IMR-90 (cell line): ENCODE data around the gene UBASH3B. TPM values are rescaled to one million over a fixed set of nuclear protein-coding genes. Genes with fewer than 3 reads are reported as not detected.

Source experiments
- ATAC-seq: fragments of 200-7000 bp; cut with Tn5 transposase; 2 replicates; pipeline ENCODE4 v1.9.1; 2020; ENCODE audit warnings: low read depth, mild to moderate bottlenecking, moderate library complexity
- BruUV-seq: library from RNA; stranded (reverse); fragments of 400-500 nt; replicated peaks from 2 replicates; lab custom pipeline; 2021; lab: Mats Ljungman, UMichigan
- CTCF ChIA-PET: fragments of 300-600 bp; formaldehyde crosslinking; extraction: SDS; loops from one replicate; lab custom pipeline; 2021; ENCODE audit warnings: antibody characterized with exemption; lab: Yijun Ruan, JAX
- POLR2A ChIA-PET: fragments of 300-600 bp; sonication (Branson Sonifier 250); formaldehyde crosslinking; loops from one replicate; lab custom pipeline; 2022; ENCODE audit warnings: antibody characterized with exemption; ENCODE audit not compliant: unreplicated experiment; lab: Charles Lee
- DNase-seq: peaks from one replicate; pipeline ENCODE4 v3.0.0; 2013
- H2AFZ ChIP-seq: replicated peaks from 2 replicates; pipeline ENCODE3; 2013; ENCODE audit warnings: low read length, mild to moderate bottlenecking; ENCODE audit not compliant: poor library complexity
- H2AK5ac ChIP-seq: 2 replicates; pipeline ENCODE4 v1.6.1; 2013; ENCODE audit warnings: low read depth, low read length, inconsistent platforms
- H2AK9ac ChIP-seq: replicated peaks from 2 replicates; pipeline ENCODE3; 2013; ENCODE audit warnings: mild to moderate bottlenecking, low read depth, low read length, moderate library complexity; ENCODE audit not compliant: poor library complexity
- H2BK120ac ChIP-seq: 2 replicates; pipeline ENCODE4 v1.6.1; 2013; ENCODE audit warnings: low read depth, low read length, inconsistent platforms
- H2BK15ac ChIP-seq: 3 replicates; pipeline ENCODE4 v1.6.1; 2013; ENCODE audit warnings: low read depth, low read length, inconsistent platforms
- H2BK20ac ChIP-seq: 2 replicates; pipeline ENCODE4 v1.6.1; 2013; ENCODE audit warnings: low read depth, mild to moderate bottlenecking, inconsistent platforms, low read length, moderate library complexity
- H2BK5ac ChIP-seq: 2 replicates; pipeline ENCODE4 v1.6.1; 2013; ENCODE audit warnings: mild to moderate bottlenecking, low read depth, low read length, inconsistent platforms; ENCODE audit not compliant: poor library complexity, severe bottlenecking
- H3K14ac ChIP-seq: replicated peaks from 2 replicates; pipeline ENCODE4 v1.6.1; 2013; ENCODE audit warnings: low read depth, low read length, inconsistent platforms
- H3K18ac ChIP-seq: 2 replicates; pipeline ENCODE4 v1.6.1; 2013; ENCODE audit warnings: low read depth, low read length, control low read depth
- H3K23ac ChIP-seq: 2 replicates; pipeline ENCODE4 v1.6.1; 2013; ENCODE audit warnings: low read depth, low read length, inconsistent platforms
- H3K27ac ChIP-seq: 2 replicates; pipeline ENCODE4 v1.5.1; 2013; ENCODE audit warnings: mild to moderate bottlenecking, control low read depth, low read length; ENCODE audit not compliant: insufficient read depth
- H3K27me3 ChIP-seq: 2 replicates; pipeline ENCODE4 v1.6.1; 2013; ENCODE audit warnings: low read length; ENCODE audit not compliant: control insufficient read depth, insufficient read depth
- H3K36me3 ChIP-seq: 2 replicates; pipeline ENCODE4 v1.6.1; 2013; ENCODE audit warnings: low read length, mixed read lengths; ENCODE audit not compliant: control insufficient read depth, insufficient read depth
- H3K4ac ChIP-seq: 2 replicates; pipeline ENCODE4 v1.6.1; 2013; ENCODE audit warnings: low read depth, low read length, inconsistent platforms
- H3K4me1 ChIP-seq: 2 replicates; pipeline ENCODE4 v1.6.1; 2013; ENCODE audit warnings: low read length, mixed read lengths; ENCODE audit not compliant: control insufficient read depth, insufficient read depth
- H3K4me2 ChIP-seq: 2 replicates; pipeline ENCODE4 v1.6.1; 2013; ENCODE audit warnings: low read depth, mild to moderate bottlenecking, control low read depth, low read length, moderate library complexity
- H3K4me3 ChIP-seq: 2 replicates; pipeline ENCODE4 v1.5.1; 2013; ENCODE audit warnings: low read depth, mild to moderate bottlenecking, control low read depth, low read length, moderate library complexity; ENCODE audit not compliant: insufficient read depth
- H3K56ac ChIP-seq: 2 replicates; pipeline ENCODE4 v1.6.1; 2013; ENCODE audit warnings: low read length, inconsistent platforms; ENCODE audit not compliant: insufficient read depth; ENCODE audit errors: extremely low read depth
- H3K79me1 ChIP-seq, 2 experiments: 2 replicates each; pipeline ENCODE4 v1.6.1; 2013; ENCODE audit warnings: low read length in 2 of 2, inconsistent platforms in 1 of 2, low read depth in 1 of 2
- H3K9ac ChIP-seq: 2 replicates; pipeline ENCODE4 v1.6.1; 2013; ENCODE audit warnings: low read depth, low read length, control low read depth
- H3K9me1 ChIP-seq: 2 replicates; pipeline ENCODE4 v1.6.1; 2013; ENCODE audit warnings: low read length, inconsistent platforms; ENCODE audit not compliant: insufficient read depth
- H3K9me3 ChIP-seq: 2 replicates; pipeline ENCODE4 v1.6.1; 2013; ENCODE audit warnings: low read length; ENCODE audit not compliant: control insufficient read depth, insufficient read depth
- H4K20me1 ChIP-seq: 2 replicates; pipeline ENCODE4 v1.6.1; 2013; ENCODE audit warnings: low read length, inconsistent platforms; ENCODE audit not compliant: insufficient read depth
- H4K5ac ChIP-seq: 2 replicates; pipeline ENCODE4 v1.6.1; 2013; ENCODE audit warnings: mild to moderate bottlenecking, low read depth, low read length, control low read depth
- H4K8ac ChIP-seq, 2 experiments: 2 replicates each; pipeline ENCODE4 v1.6.1; 2013; ENCODE audit warnings: low read depth in 2 of 2, low read length in 2 of 2, control low read depth in 1 of 2, inconsistent platforms in 1 of 2
- H4K91ac ChIP-seq: 2 replicates; pipeline ENCODE4 v1.6.1; 2013; ENCODE audit warnings: low read depth, low read length, inconsistent platforms; ENCODE audit not compliant: insufficient read depth
- BHLHE40 ChIP-seq: fragments of 150-350 bp; IDR thresholded peaks from 2 replicates; pipeline ENCODE4 v1.6.1; 2016; ENCODE audit warnings: mild to moderate bottlenecking, low read depth, low read length
- CEBPB ChIP-seq: IDR thresholded peaks from 2 replicates; pipeline ENCODE4 v1.6.1; 2012; ENCODE audit warnings: low read depth, low read length, improper control_type of control experiment
- CHD1 ChIP-seq: IDR thresholded peaks from 2 replicates; pipeline ENCODE4 v1.6.1; 2012; ENCODE audit warnings: low read depth, low read length, improper control_type of control experiment
- ELK1 ChIP-seq: fragments of 150-350 bp; IDR thresholded peaks from 2 replicates; pipeline ENCODE4 v1.6.1; 2016; ENCODE audit warnings: low read depth, mild to moderate bottlenecking, low read length, moderate library complexity, borderline replicate concordance
- FOS ChIP-seq: fragments of 150-350 bp; IDR thresholded peaks from 2 replicates; pipeline ENCODE4 v1.6.1; 2016; ENCODE audit warnings: low read depth, low read length
- MAFK ChIP-seq: IDR thresholded peaks from 2 replicates; pipeline ENCODE4 v1.6.1; 2012; ENCODE audit warnings: low read depth, low read length, improper control_type of control experiment
- MAZ ChIP-seq: IDR thresholded peaks from 2 replicates; pipeline ENCODE4 v1.6.1; 2012; ENCODE audit warnings: low read depth, mild to moderate bottlenecking, low read length, improper control_type of control experiment, moderate library complexity, borderline replicate concordance
- NFE2L2 ChIP-seq: fragments of 150-350 bp; IDR thresholded peaks from 2 replicates; pipeline ENCODE4 v1.6.1; 2016; ENCODE audit warnings: low read depth, mild to moderate bottlenecking, low read length
- POLR2A ChIP-seq: IDR thresholded peaks from 2 replicates; pipeline ENCODE4 v1.6.1; 2012; ENCODE audit warnings: mild to moderate bottlenecking, low read depth, low read length
- RAD21 ChIP-seq: IDR thresholded peaks from 2 replicates; pipeline ENCODE4 v1.6.1; 2012; ENCODE audit warnings: low read length, improper control_type of control experiment
- RFX5 ChIP-seq: IDR thresholded peaks from 2 replicates; pipeline ENCODE4 v1.8.0; 2012; ENCODE audit warnings: low read depth, mild to moderate bottlenecking, low read length, moderate library complexity
- SMC3 ChIP-seq: fragments of 150-350 bp; IDR thresholded peaks from 2 replicates; pipeline ENCODE4 v1.6.1; 2016; ENCODE audit warnings: low read depth, mild to moderate bottlenecking, antibody characterized with exemption, low read length, moderate library complexity
- USF2 ChIP-seq: fragments of 150-350 bp; IDR thresholded peaks from 2 replicates; pipeline ENCODE4 v1.6.1; 2017; ENCODE audit warnings: mild to moderate bottlenecking, antibody characterized with exemption, low read length, low read depth
- dilution Hi-C: fragments of 300-500 bp; cut with HindIII; formaldehyde crosslinking; loops from one replicate; pipeline ENCODE4 v1.14.3; 2018; ENCODE audit warnings: low sequenced_read_pairs; ENCODE audit not compliant: unreplicated experiment
- in situ Hi-C: fragments of 300-500 bp; cut with MboI; formaldehyde crosslinking; loops from 3 replicates; pipeline ENCODE4 v1.14.3; 2019; ENCODE audit warnings: low sequenced_read_pairs, inconsistent platforms, mixed read lengths
- intact Hi-C: fragments of 100-400 bp; cut with micrococcal nuclease; formaldehyde crosslinking; loops from 2 replicates; pipeline ENCODE4 v1.10.0; 2022
- polyA plus RNA-seq, 3 experiments: library from polyadenylated mRNA; depleted of rRNA; stranded (reverse); fragments of >200 nt; gene quantifications; 2 replicates each; pipeline ENCODE4 v1.2.3, GENCODE V29; 2012; ENCODE audit warnings: low replicate concordance in 1 of 3
- total RNA-seq: library from RNA; depleted of rRNA; stranded (reverse); fragments of >200 nt; gene quantifications from 2 replicates; pipeline ENCODE4 v1.2.3, GENCODE V29; 2012
- TF ChIP-seq, protein P1 (sequence below): conservative IDR thresholded peaks from 2 replicates; pipeline ENCODE4 v1.5.1; 2012; ENCODE audit warnings: mild to moderate bottlenecking, low read depth, low read length, improper control_type of control experiment

Gene UBASH3B
- total and polyA plus RNA-seq, 2 of the 4 experiments (the other 2 are of a cell fraction), result 27.2 to 48.0 TPM

GRCh38 chr11:122836916-122837315 lies 181.4 kb downstream of the UBASH3B start:
- TF ChIP-seq CHD1 (no peak), CEBPB (no peak), USF2 (no peak), NFE2L2 (no peak), POLR2A (no peak), ELK1 (no peak), SMC3 (no peak), FOS (no peak), MAZ (no peak), RAD21 (no peak), RFX5 (no peak), BHLHE40 (no peak), MAFK (no peak)
- TF ChIP-seq, protein P1, sequence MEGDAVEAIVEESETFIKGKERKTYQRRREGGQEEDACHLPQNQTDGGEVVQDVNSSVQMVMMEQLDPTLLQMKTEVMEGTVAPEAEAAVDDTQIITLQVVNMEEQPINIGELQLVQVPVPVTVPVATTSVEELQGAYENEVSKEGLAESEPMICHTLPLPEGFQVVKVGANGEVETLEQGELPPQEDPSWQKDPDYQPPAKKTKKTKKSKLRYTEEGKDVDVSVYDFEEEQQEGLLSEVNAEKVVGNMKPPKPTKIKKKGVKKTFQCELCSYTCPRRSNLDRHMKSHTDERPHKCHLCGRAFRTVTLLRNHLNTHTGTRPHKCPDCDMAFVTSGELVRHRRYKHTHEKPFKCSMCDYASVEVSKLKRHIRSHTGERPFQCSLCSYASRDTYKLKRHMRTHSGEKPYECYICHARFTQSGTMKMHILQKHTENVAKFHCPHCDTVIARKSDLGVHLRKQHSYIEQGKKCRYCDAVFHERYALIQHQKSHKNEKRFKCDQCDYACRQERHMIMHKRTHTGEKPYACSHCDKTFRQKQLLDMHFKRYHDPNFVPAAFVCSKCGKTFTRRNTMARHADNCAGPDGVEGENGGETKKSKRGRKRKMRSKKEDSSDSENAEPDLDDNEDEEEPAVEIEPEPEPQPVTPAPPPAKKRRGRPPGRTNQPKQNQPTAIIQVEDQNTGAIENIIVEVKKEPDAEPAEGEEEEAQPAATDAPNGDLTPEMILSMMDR, result no peak
- intact Hi-C loops, result no loop called here
- no peak overlapping the region for H2BK20ac ChIP-seq
- no peak overlapping the region for H2BK120ac ChIP-seq
- ChIA-PET POLR2A (no interaction called here), CTCF (no interaction called here)
- H3K79me1 ChIP-seq, result no peaks in the 10 kb centered on the region
- no peak overlapping the region for H4K91ac ChIP-seq
- no peak for ATAC-seq
- H3K23ac ChIP-seq, result no peak overlapping the region
- DNase-seq, result no peak
- H3K9me1 ChIP-seq, result no peaks in the 10 kb centered on the region
- H2BK5ac ChIP-seq, result no peak overlapping the region
- in situ Hi-C loops, result no loop called here
- dilution Hi-C loops, result no loop called here
- H3K4ac ChIP-seq, result no peak overlapping the region
- H4K8ac ChIP-seq, result no peak overlapping the region
- H3K14ac ChIP-seq, result no peak overlapping the region
- peaks cover 15% of the 10 kb centered on the region for H3K27me3 ChIP-seq
- no peak overlapping the region for H3K56ac ChIP-seq
- H3K4me2 ChIP-seq, result no peak overlapping the region
- no peaks in the 10 kb centered on the region for H3K4me1 ChIP-seq
- no peak overlapping the region for H2BK15ac ChIP-seq
- H3K9me3 ChIP-seq, result no peaks in the 10 kb centered on the region
- BruUV-seq, result no TSS peak
- H4K5ac ChIP-seq, result no peak overlapping the region
- H4K20me1 ChIP-seq, result no peaks in the 10 kb centered on the region
- H2AFZ ChIP-seq, result no peak overlapping the region
- no peak overlapping the region for H3K9ac ChIP-seq
- no peaks in the 10 kb centered on the region for H3K36me3 ChIP-seq
- no peak overlapping the region for H3K18ac ChIP-seq
- no peak overlapping the region for H2AK5ac ChIP-seq
- H3K4me3 ChIP-seq, result no peak overlapping the region
- H3K27ac ChIP-seq, result no peak overlapping the region
- H2AK9ac ChIP-seq, result no peak overlapping the region
